ENCODE measurements around the gene ZNF423. TPM values are rescaled to one million over a fixed set of nuclear protein-coding genes. Genes with fewer than 3 reads are reported as not detected.

The ZNF423 gene
- total RNA-seq, 1 experiment from 2014 or later = 0.49 TPM

- ChIA-PET CTCF (no interaction called here), POLR2A (no interaction called here)
- intact Hi-C loops (cut with micrococcal nuclease; ENCODE audit: unreplicated experiment) = no loop called here
- no peak overlapping the region for H3K27ac ChIP-seq (ENCODE audit: low read length)
- H3K27me3 ChIP-seq (ENCODE audit: control insufficient read depth, insufficient read depth, low read length) = no peaks in the 10 kb centered on the region; the same call in 1 of the 2 replicates
- no peak overlapping the region for H3K4me3 ChIP-seq (ENCODE audit: low read depth in 2 of 2, low read length in 2 of 2)
- no peaks in the 10 kb centered on the region for H3K4me1 ChIP-seq (ENCODE audit: control insufficient read depth, insufficient read depth, low read length)
- in situ Hi-C loops (cut with HindIII; ENCODE audit: low pct_unique_long_range_greater_than_20kb, low sequenced_read_pairs) = no loop called here
- no peaks in the 10 kb centered on the region for H3K9me3 ChIP-seq (ENCODE audit: control insufficient read depth, insufficient read depth, low read depth, low read length)
- H3K36me3 ChIP-seq (ENCODE audit: control insufficient read depth, insufficient read depth, low read length) = no peaks in the 10 kb centered on the region
- TF ChIP-seq, protein P1, sequence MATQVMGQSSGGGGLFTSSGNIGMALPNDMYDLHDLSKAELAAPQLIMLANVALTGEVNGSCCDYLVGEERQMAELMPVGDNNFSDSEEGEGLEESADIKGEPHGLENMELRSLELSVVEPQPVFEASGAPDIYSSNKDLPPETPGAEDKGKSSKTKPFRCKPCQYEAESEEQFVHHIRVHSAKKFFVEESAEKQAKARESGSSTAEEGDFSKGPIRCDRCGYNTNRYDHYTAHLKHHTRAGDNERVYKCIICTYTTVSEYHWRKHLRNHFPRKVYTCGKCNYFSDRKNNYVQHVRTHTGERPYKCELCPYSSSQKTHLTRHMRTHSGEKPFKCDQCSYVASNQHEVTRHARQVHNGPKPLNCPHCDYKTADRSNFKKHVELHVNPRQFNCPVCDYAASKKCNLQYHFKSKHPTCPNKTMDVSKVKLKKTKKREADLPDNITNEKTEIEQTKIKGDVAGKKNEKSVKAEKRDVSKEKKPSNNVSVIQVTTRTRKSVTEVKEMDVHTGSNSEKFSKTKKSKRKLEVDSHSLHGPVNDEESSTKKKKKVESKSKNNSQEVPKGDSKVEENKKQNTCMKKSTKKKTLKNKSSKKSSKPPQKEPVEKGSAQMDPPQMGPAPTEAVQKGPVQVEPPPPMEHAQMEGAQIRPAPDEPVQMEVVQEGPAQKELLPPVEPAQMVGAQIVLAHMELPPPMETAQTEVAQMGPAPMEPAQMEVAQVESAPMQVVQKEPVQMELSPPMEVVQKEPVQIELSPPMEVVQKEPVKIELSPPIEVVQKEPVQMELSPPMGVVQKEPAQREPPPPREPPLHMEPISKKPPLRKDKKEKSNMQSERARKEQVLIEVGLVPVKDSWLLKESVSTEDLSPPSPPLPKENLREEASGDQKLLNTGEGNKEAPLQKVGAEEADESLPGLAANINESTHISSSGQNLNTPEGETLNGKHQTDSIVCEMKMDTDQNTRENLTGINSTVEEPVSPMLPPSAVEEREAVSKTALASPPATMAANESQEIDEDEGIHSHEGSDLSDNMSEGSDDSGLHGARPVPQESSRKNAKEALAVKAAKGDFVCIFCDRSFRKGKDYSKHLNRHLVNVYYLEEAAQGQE (IDR thresholded peaks at IDR 0.05; ENCODE audit: insufficient read depth in 1 of 2, low read depth in 2 of 2, low read length in 1 of 2) = no peak
- TF ChIP-seq, protein P2, sequence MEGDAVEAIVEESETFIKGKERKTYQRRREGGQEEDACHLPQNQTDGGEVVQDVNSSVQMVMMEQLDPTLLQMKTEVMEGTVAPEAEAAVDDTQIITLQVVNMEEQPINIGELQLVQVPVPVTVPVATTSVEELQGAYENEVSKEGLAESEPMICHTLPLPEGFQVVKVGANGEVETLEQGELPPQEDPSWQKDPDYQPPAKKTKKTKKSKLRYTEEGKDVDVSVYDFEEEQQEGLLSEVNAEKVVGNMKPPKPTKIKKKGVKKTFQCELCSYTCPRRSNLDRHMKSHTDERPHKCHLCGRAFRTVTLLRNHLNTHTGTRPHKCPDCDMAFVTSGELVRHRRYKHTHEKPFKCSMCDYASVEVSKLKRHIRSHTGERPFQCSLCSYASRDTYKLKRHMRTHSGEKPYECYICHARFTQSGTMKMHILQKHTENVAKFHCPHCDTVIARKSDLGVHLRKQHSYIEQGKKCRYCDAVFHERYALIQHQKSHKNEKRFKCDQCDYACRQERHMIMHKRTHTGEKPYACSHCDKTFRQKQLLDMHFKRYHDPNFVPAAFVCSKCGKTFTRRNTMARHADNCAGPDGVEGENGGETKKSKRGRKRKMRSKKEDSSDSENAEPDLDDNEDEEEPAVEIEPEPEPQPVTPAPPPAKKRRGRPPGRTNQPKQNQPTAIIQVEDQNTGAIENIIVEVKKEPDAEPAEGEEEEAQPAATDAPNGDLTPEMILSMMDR (IDR thresholded peaks at IDR 0.05) = no peak
- TF ChIP-seq TCF7L2 (IDR thresholded peaks at IDR 0.05; ENCODE audit: low read depth, low read length) (no peak), SIN3A (IDR thresholded peaks at IDR 0.05; ENCODE audit: borderline replicate concordance, insufficient read depth, low read depth, low read length) (no peak), POLR2AphosphoS5 (IDR thresholded peaks at IDR 0.05; ENCODE audit: low read depth, low read length) (no peak)
- no TSS peak for BruUV-seq (replicated peaks)
- no peak for ATAC-seq
- no peak for DNase-seq (ENCODE audit: low read depth, low spot score)
Measured at GRCh38 chr16:49483651-49484450, 372.1 kb downstream of the ZNF423 start.

GRCh38 chr16:49483251-49483650, 372.7 kb downstream of the ZNF423 start:
- no TSS peak for BruUV-seq (replicated peaks)
- DNase-seq (ENCODE audit: low read depth, low spot score) (no peak), ATAC-seq (no peak)
- no peaks in the 10 kb centered on the region for H3K36me3 ChIP-seq (ENCODE audit: control insufficient read depth, insufficient read depth, low read length)
- intact Hi-C loops (cut with micrococcal nuclease; ENCODE audit: unreplicated experiment) (no loop called here), in situ Hi-C loops (cut with HindIII; ENCODE audit: low pct_unique_long_range_greater_than_20kb, low sequenced_read_pairs) (no loop called here)
- TF ChIP-seq POLR2AphosphoS5 (IDR thresholded peaks at IDR 0.05; ENCODE audit: low read depth, low read length) = no peak
- no peaks in the 10 kb centered on the region for H3K4me1 ChIP-seq (ENCODE audit: control insufficient read depth, insufficient read depth, low read length)
- no peak overlapping the region for H3K27ac ChIP-seq (ENCODE audit: low read length)
- H3K4me3 ChIP-seq (ENCODE audit: low read depth in 2 of 2, low read length in 2 of 2) = no peak overlapping the region
- ChIA-PET CTCF (no interaction called here), POLR2A (no interaction called here)
- no peaks in the 10 kb centered on the region; the same call in 1 of the 2 replicates for H3K27me3 ChIP-seq (ENCODE audit: control insufficient read depth, insufficient read depth, low read length)
- H3K9me3 ChIP-seq (ENCODE audit: control insufficient read depth, insufficient read depth, low read depth, low read length) = no peaks in the 10 kb centered on the region

DNA sequence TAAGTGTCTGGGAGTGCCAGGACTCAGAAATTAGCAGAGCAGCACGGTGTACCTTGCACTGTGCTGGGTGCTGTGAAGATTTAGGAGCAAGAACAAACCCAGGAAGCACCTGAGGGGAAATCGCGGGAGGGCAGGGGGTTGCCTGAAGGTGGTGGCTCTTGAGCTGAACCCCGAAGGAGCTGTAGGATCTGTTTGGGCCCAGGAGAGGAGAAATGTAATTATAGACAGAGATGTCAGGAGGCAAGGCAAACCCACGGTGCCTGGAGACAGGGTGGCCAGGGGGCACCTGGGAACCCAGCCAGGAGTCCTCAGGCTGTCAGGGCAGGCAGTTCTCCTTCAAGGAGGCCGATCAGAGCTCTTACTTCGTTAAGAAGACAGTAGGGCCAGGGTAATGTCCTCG, 373.2 kb downstream of the ZNF423 start:
- DNase-seq (ENCODE audit: low read depth, low spot score) = no peak
- CTCF ChIA-PET = no interaction called here
- no TSS peak for BruUV-seq (replicated peaks)

More for the DNA sequence above, 373.2 kb downstream of the ZNF423 start:
- POLR2A ChIA-PET = no interaction called here
- TF ChIP-seq, protein P2 (IDR thresholded peaks at IDR 0.05) = no peak
- TF ChIP-seq POLR2AphosphoS5 (IDR thresholded peaks at IDR 0.05; ENCODE audit: low read depth, low read length) = no peak
- TF ChIP-seq, protein P1 (IDR thresholded peaks at IDR 0.05; ENCODE audit: insufficient read depth in 1 of 2, low read depth in 2 of 2, low read length in 1 of 2) = no peak
- no peak for TF ChIP-seq TCF7L2 (IDR thresholded peaks at IDR 0.05; ENCODE audit: low read depth, low read length)
- no peaks in the 10 kb centered on the region for H3K9me3 ChIP-seq (ENCODE audit: control insufficient read depth, insufficient read depth, low read depth, low read length)
- no peak overlapping the region for H3K27ac ChIP-seq (ENCODE audit: low read length)
- H3K36me3 ChIP-seq (ENCODE audit: control insufficient read depth, insufficient read depth, low read length) = no peaks in the 10 kb centered on the region
- no peak overlapping the region for H3K4me3 ChIP-seq (ENCODE audit: low read depth in 2 of 2, low read length in 2 of 2)
- ATAC-seq = no peak
- no peaks in the 10 kb centered on the region for H3K4me1 ChIP-seq (ENCODE audit: control insufficient read depth, insufficient read depth, low read length)
- H3K27me3 ChIP-seq (ENCODE audit: control insufficient read depth, insufficient read depth, low read length) = no peaks in the 10 kb centered on the region; the same call in 1 of the 2 replicates
- intact Hi-C loops (cut with micrococcal nuclease; ENCODE audit: unreplicated experiment) = no loop called here
- in situ Hi-C loops (cut with HindIII; ENCODE audit: low pct_unique_long_range_greater_than_20kb, low sequenced_read_pairs) = no loop called here
